Nephron progenitor cell (in vitro differentiated cells): Measurements from ENCODE around the gene PDE4C.

Source experiments
- DNase-seq: peaks from one replicate; pipeline ENCODE4 v3.0.0; 2021
- H3K27ac Mint-ChIP-seq: 2 replicates; pipeline ENCODE4 v1.8.0; 2021; ENCODE audit warnings: mild to moderate bottlenecking, moderate library complexity, mixed read lengths
- H3K27me3 Mint-ChIP-seq: 2 replicates; pipeline ENCODE4 v1.8.0; 2021; ENCODE audit warnings: mild to moderate bottlenecking, low read depth, mixed read lengths; ENCODE audit not compliant: poor library complexity
- H3K36me3 Mint-ChIP-seq: 2 replicates; pipeline ENCODE4 v1.8.0; 2021; ENCODE audit warnings: low read depth, mixed read lengths
- H3K4me1 Mint-ChIP-seq: 2 replicates; pipeline ENCODE4 v1.8.0; 2021; ENCODE audit warnings: mixed read lengths
- H3K4me3 Mint-ChIP-seq: 2 replicates; pipeline ENCODE4 v1.8.0; 2021; ENCODE audit warnings: mild to moderate bottlenecking, moderate library complexity, mixed read lengths
- H3K9me3 Mint-ChIP-seq: 2 replicates; pipeline ENCODE4 v1.8.0; 2021; ENCODE audit warnings: mild to moderate bottlenecking, moderate library complexity, mixed read lengths
- CTCF ChIP-seq: fragments of 200-600 bp; sonication (generic); IDR thresholded peaks from 2 replicates; pipeline ENCODE4 v1.5.0; 2021; ENCODE audit warnings: antibody characterized with exemption

Gene PDE4C

GRCh38 chr19:18225702-18226468, at the start of gene PDE4C:
PDE4C (minus strand) TSS chr19:18226438; CDS start chr19:18226415, 23 bp downstream.
- peak within 1 kb of the TSS; percentile 86 for H3K4me3 Mint-ChIP-seq
- H3K9me3 Mint-ChIP-seq, result no peaks in the 10 kb centered on the region
- no peak for TF ChIP-seq CTCF
- no peaks in the 10 kb centered on the region for H3K36me3 Mint-ChIP-seq
- peaks cover 72% of the 10 kb centered on the region for H3K27me3 Mint-ChIP-seq
- H3K4me1 Mint-ChIP-seq, result peaks cover 40% of the 10 kb centered on the region
- DNase-seq, result peak; percentile 53
- no peak within 1 kb of the TSS for H3K27ac Mint-ChIP-seq

DNA sequence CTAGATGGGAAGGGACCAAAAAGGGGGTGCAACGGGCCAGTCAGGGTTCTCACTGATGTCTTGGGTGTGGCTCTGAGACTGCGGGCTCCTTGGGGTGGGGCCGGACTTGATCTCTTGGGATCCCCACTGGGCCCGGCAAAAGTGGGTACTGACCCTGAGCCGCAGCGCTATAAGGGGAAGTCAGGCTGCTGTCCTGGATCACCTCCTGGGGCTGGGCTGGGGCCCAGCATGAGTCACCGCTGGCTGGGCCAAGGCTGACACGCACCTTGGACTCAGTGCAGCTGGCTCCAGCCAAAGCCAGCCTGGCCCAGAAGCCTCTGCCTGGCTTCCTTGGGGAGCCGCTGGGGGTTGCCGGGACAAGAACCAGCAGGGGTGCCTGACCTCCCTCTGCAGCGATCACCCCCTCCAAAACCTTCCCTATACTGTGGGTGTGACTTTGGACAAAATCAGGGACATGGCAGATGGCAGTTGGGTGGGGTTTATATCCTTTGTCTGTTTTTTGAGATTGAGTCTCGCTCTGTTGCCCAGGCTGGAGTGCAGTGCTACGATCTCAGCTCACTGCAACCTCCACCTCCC, 48.6 kb upstream of the PDE4C start:
- Mint-ChIP-seq H3K4me3 (no peak overlapping the region), H3K4me1 (peaks cover 28% of the 10 kb centered on the region), H3K27ac (no peak overlapping the region), H3K9me3 (no peaks in the 10 kb centered on the region), H3K36me3 (peaks cover 40% of the 10 kb centered on the region), H3K27me3 (peaks cover 6% of the 10 kb centered on the region)
- TF ChIP-seq CTCF, result no peak
- DNase-seq, result no peak

DNA sequence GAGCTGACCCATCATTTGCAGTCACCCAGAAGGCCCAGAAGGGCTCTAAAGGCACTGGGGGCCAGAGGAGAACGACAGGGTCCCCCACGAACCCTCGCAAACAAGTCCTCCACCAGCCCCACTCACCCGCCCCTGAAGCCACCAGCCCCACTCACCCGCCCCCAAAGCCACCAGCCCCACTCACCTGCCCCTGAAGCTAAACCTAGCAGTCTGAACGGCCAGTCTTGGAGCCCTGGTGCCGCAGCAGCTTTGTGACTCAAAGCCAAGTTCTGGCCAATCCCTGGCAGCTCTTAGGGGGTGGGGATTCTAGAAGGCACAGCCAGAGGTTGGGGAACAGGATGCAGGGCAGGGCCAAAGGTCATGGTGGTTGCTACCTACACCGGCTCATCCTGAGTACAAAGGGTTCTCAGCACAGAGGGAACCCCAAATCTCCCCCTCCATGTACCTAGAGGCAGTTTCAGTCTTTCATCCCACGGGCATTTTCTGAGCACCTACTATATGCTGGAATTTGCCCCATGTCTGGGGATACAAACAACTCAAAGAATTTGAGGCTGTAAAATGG, 48.1 kb upstream of the PDE4C start, which contains the start of gene IQCN:
IQCN (minus strand) TSS at position 234 of the 562 bp plus-strand sequence. CDS start 4,974 bp downstream, outside the sequence.
- H3K4me1 Mint-ChIP-seq, result peaks cover 26% of the 10 kb centered on the region
- H3K27ac Mint-ChIP-seq, result no peak within 1 kb of the TSS
- no peak for DNase-seq
- TF ChIP-seq CTCF, result no peak
- peaks cover 6% of the 10 kb centered on the region for H3K27me3 Mint-ChIP-seq
- H3K36me3 Mint-ChIP-seq, result peaks cover 35% of the 10 kb centered on the region
- no peak within 1 kb of the TSS for H3K4me3 Mint-ChIP-seq
- no peaks in the 10 kb centered on the region for H3K9me3 Mint-ChIP-seq

- peaks cover 19% of the 10 kb centered on the region for H3K4me1 Mint-ChIP-seq
Measured at GRCh38 chr19:18273561-18274218, 47.5 kb upstream of the PDE4C start.

GRCh38 chr19:18271433-18271841, 45.2 kb upstream of the PDE4C start:
- peaks cover 6% of the 10 kb centered on the region for H3K27me3 Mint-ChIP-seq
- peaks cover 32% of the 10 kb centered on the region for H3K36me3 Mint-ChIP-seq
- H3K4me1 Mint-ChIP-seq, result peaks cover 6% of the 10 kb centered on the region
- H3K27ac Mint-ChIP-seq, result peak overlapping the region; percentile 36
- DNase-seq, result no peak
- no peak overlapping the region for H3K4me3 Mint-ChIP-seq
- H3K9me3 Mint-ChIP-seq, result no peaks in the 10 kb centered on the region
- TF ChIP-seq CTCF, result no peak

More at GRCh38 chr19:18273561-18274218, 47.5 kb upstream of the PDE4C start:
- Mint-ChIP-seq H3K27ac (no peak overlapping the region), H3K27me3 (peaks cover 6% of the 10 kb centered on the region), H3K9me3 (no peaks in the 10 kb centered on the region), H3K4me3 (no peak overlapping the region), H3K36me3 (peaks cover 34% of the 10 kb centered on the region)
- TF ChIP-seq CTCF, result no peak
- DNase-seq, result no peak
